Measurements from ENCODE around the gene EML3. TPM values are rescaled to one million over a fixed set of nuclear protein-coding genes. Genes with fewer than 3 reads are reported as not detected.
A peak's percentile ranks its signal among the peaks of the same experiment; 100 is the strongest.

Gene EML3
- total RNA-seq, 1 donor from 2014 or later: 80.9 TPM

DNA sequence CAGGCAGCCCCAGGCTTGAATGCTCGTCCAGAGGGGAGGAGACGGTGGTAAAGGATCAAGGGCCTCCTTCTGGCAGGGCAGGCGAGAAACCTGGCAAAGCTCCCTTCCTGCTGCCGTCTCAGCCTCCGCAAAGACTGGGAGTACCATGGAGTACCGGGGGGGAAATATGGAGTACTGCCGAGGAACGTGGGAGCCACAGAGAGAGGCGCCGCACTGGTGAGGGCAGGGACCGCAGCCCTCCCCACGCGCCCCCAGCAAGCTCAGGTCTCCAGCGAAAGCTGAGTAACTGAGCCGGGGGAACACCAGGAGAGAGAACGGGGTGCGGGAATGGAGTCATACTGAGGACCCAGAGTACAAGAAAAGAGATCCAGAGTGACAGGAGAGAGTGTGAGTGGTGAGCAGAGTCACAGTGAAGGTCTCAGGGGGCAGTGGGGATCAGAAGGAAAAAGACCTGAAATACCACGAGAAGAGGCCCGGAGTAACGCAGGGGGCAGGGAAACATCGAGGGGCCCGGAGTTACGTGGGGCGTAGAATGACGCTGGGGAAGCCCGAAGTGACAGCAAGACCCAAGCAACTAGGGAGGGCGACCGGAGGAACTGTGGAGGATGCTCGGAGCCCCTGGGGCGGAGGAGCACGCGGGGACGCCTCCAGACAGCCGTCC, 740 bp downstream of the EML3 start:
- Mint-ChIP-seq H3K4me1 (ENCODE audit: unreplicated experiment) (peaks cover 19% of the 10 kb centered on the region), H3K9me3 (ENCODE audit: unreplicated experiment) (no peaks in the 10 kb centered on the region), H3K4me3 (ENCODE audit: unreplicated experiment) (peak overlapping the region; percentile 93), H3K27me3 (ENCODE audit: unreplicated experiment) (no peaks in the 10 kb centered on the region), H3K27ac (ENCODE audit: unreplicated experiment) (peak overlapping the region; percentile 97), H3K36me3 (ENCODE audit: unreplicated experiment) (peaks cover 9% of the 10 kb centered on the region)
- DNase-seq (ENCODE audit: extremely low spot score, unreplicated experiment): no peak
- TF ChIP-seq, protein P1, sequence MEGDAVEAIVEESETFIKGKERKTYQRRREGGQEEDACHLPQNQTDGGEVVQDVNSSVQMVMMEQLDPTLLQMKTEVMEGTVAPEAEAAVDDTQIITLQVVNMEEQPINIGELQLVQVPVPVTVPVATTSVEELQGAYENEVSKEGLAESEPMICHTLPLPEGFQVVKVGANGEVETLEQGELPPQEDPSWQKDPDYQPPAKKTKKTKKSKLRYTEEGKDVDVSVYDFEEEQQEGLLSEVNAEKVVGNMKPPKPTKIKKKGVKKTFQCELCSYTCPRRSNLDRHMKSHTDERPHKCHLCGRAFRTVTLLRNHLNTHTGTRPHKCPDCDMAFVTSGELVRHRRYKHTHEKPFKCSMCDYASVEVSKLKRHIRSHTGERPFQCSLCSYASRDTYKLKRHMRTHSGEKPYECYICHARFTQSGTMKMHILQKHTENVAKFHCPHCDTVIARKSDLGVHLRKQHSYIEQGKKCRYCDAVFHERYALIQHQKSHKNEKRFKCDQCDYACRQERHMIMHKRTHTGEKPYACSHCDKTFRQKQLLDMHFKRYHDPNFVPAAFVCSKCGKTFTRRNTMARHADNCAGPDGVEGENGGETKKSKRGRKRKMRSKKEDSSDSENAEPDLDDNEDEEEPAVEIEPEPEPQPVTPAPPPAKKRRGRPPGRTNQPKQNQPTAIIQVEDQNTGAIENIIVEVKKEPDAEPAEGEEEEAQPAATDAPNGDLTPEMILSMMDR (IDR thresholded peaks at IDR 0.05): no peak

DNA sequence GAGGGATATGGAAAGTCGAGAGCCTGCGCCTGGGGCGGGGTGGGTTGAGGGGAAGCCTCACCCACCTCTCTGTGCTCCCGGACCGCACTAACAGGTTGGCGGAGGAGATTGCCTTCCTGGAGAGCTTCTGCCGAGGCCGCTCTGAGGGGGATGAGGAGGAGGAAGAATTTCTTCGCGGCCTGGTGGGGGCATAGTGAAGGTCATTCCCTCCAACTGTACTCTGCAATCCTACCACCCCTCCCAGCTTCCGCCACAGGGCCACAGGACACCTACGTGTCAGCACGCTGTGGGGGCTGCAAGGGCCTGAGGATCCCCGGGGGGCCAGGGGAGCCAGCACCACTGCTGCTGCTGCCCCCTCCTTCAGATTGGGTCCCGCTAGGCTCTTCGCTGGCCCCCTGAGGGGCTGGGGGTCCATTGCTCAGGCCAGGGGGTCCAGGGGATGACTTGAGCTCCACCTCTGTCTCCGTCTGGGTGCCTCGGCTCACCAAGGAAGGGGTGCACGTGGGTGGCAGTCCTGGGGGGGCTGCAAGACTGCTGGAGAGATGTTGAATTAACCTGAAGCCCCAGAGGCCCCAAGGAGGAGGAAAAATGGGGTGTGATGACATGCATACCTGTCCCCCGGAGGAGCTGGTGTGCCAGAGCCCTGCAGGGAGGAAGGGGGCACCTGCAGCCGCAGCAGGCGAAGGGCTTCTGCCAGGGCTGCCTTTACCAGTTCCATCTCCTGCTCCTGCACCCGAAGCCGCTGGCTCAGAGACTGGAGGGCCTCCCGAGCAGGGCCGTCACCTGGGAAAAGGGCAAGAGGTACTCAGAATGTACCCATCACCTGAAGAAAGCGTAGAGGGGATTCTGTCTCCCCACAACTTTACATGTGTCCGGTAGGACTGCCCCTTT, 1.5 kb downstream of the EML3 start:
- H3K36me3 Mint-ChIP-seq (ENCODE audit: unreplicated experiment): peaks cover 10% of the 10 kb centered on the region
- DNase-seq (ENCODE audit: extremely low spot score, unreplicated experiment): no peak

DNA sequence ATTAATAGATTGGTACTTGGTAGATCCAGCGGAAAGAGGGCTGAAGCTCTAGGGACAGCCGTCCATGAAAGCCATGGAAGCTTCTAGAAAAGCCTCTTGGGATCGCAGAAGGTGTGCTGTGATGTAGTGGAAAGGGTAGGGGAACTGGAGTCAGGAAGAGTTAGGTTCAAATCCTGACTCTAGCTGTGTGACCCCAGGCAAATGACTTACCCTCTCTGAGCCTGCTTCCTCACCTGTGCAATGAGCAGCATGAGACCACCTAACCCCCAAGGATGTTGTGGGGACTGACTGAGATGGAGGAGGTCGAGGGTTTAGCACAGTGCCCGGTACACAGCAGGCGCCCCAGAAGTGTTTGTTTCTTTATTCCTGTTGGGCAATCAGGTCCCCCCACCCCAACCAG, 2.2 kb downstream of the EML3 start:
- DNase-seq (ENCODE audit: extremely low spot score, unreplicated experiment): no peak
- TF ChIP-seq, protein P1 (IDR thresholded peaks at IDR 0.05): no peak
- peak overlapping the region; percentile 47 for H3K27ac Mint-ChIP-seq (ENCODE audit: unreplicated experiment)
- H3K4me3 Mint-ChIP-seq (ENCODE audit: unreplicated experiment): peak overlapping the region; percentile 51
- peaks cover 19% of the 10 kb centered on the region for H3K4me1 Mint-ChIP-seq (ENCODE audit: unreplicated experiment)
- peaks cover 10% of the 10 kb centered on the region for H3K36me3 Mint-ChIP-seq (ENCODE audit: unreplicated experiment)
- no peaks in the 10 kb centered on the region for H3K9me3 Mint-ChIP-seq (ENCODE audit: unreplicated experiment)
- H3K27me3 Mint-ChIP-seq (ENCODE audit: unreplicated experiment): no peaks in the 10 kb centered on the region

More for the DNA sequence above, 1.5 kb downstream of the EML3 start:
- Mint-ChIP-seq H3K27ac (ENCODE audit: unreplicated experiment) (peak overlapping the region; percentile 97), H3K27me3 (ENCODE audit: unreplicated experiment) (no peaks in the 10 kb centered on the region), H3K4me1 (ENCODE audit: unreplicated experiment) (peaks cover 19% of the 10 kb centered on the region), H3K4me3 (ENCODE audit: unreplicated experiment) (peak overlapping the region; percentile 93), H3K9me3 (ENCODE audit: unreplicated experiment) (no peaks in the 10 kb centered on the region)
- TF ChIP-seq, protein P1 (IDR thresholded peaks at IDR 0.05): no peak

DNA sequence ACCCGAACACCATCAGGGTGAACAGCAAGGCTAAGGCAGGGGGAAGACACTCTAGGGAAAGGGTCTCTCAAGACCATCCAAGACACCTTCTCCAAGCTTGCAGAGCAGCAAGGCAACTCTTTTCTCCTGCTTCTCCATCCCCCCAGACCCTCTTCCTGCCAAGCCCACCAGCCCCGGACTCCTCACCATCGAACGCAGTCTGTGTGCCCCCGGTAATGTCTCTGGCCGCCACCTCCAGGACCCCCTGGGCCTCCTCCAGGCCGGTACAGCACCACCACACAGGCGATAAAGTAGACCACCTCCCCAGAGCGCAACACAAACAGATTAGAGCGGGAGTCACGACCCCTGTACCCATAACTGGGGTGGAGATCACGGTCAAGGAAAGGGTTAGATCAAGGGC, 3.8 kb downstream of the EML3 start:
- peaks cover 19% of the 10 kb centered on the region for H3K4me1 Mint-ChIP-seq (ENCODE audit: unreplicated experiment)
- peaks cover 14% of the 10 kb centered on the region for H3K36me3 Mint-ChIP-seq (ENCODE audit: unreplicated experiment)
- no peaks in the 10 kb centered on the region for H3K9me3 Mint-ChIP-seq (ENCODE audit: unreplicated experiment)
- H3K27me3 Mint-ChIP-seq (ENCODE audit: unreplicated experiment): no peaks in the 10 kb centered on the region
- DNase-seq (ENCODE audit: extremely low spot score, unreplicated experiment): no peak
- TF ChIP-seq, protein P1 (IDR thresholded peaks at IDR 0.05): no peak
- H3K4me3 Mint-ChIP-seq (ENCODE audit: unreplicated experiment): no peak overlapping the region
- H3K27ac Mint-ChIP-seq (ENCODE audit: unreplicated experiment): peak overlapping the region; percentile 38

DNA sequence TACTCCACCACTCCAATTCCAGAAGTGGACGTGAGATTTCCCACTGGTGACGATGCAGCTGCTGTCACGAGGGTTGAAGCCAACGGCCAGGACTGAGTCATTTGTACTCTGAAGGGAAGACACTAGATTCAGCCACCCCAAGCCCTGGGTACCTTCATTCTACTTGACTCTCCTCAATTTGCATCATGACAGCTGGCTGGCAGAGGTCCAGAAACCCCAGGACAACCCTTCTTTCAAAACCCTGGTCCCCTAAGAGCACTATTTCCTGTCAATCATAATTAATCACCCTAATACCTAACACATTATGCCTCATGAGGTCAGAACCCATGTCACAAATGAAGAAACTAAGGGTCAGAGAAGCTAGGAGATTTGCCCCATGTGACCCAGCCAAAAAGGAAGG, 4.9 kb downstream of the EML3 start:
- Mint-ChIP-seq H3K9me3 (ENCODE audit: unreplicated experiment) (no peaks in the 10 kb centered on the region), H3K4me1 (ENCODE audit: unreplicated experiment) (peaks cover 26% of the 10 kb centered on the region), H3K27ac (ENCODE audit: unreplicated experiment) (no peak overlapping the region), H3K36me3 (ENCODE audit: unreplicated experiment) (peaks cover 14% of the 10 kb centered on the region), H3K4me3 (ENCODE audit: unreplicated experiment) (no peak overlapping the region), H3K27me3 (ENCODE audit: unreplicated experiment) (no peaks in the 10 kb centered on the region)
- TF ChIP-seq, protein P1 (IDR thresholded peaks at IDR 0.05): no peak
- DNase-seq (ENCODE audit: extremely low spot score, unreplicated experiment): no peak
